IPS-18a (cell line): ENCODE results near the gene VNN1.

Experiments
- H3K27ac ChIP-seq: one replicate; pipeline ENCODE4 v1.5.1; 2013; ENCODE audit warnings: low read length
- H3K27me3 ChIP-seq: one replicate; pipeline ENCODE4 v1.6.1; 2013; ENCODE audit warnings: mild to moderate bottlenecking, low read length; ENCODE audit not compliant: control insufficient read depth, insufficient read depth
- H3K36me3 ChIP-seq: one replicate; pipeline ENCODE4 v1.6.1; 2013; ENCODE audit warnings: low read depth, low read length; ENCODE audit not compliant: control insufficient read depth
- H3K4me1 ChIP-seq: one replicate; pipeline ENCODE4 v1.6.1; 2013; ENCODE audit warnings: low read depth, low read length; ENCODE audit not compliant: control insufficient read depth
- H3K4me3 ChIP-seq: one replicate; pipeline ENCODE4 v1.5.1; 2013; ENCODE audit warnings: low read length
- H3K9ac ChIP-seq: one replicate; pipeline ENCODE4 v1.6.1; 2013; ENCODE audit warnings: mild to moderate bottlenecking, low read length, moderate library complexity
- H3K9me3 ChIP-seq: one replicate; pipeline ENCODE4 v1.6.1; 2013; ENCODE audit warnings: low read depth, low read length; ENCODE audit not compliant: control insufficient read depth

Gene VNN1

GRCh38 chr6:132742495-132742894 lies 28.6 kb upstream of the VNN1 start:
- Histone ChIP-seq H3K9ac (no peak overlapping the region), H3K27ac (no peak overlapping the region), H3K36me3 (no peaks in the 10 kb centered on the region), H3K4me3 (no peak overlapping the region), H3K9me3 (no peaks in the 10 kb centered on the region), H3K27me3 (no peaks in the 10 kb centered on the region), H3K4me1 (no peaks in the 10 kb centered on the region)

- H3K27me3 ChIP-seq: no peaks in the 10 kb centered on the region
- H3K4me3 ChIP-seq: no peak overlapping the region
- no peak overlapping the region for H3K9ac ChIP-seq
- H3K9me3 ChIP-seq: no peaks in the 10 kb centered on the region
- H3K27ac ChIP-seq: no peak overlapping the region
- H3K36me3 ChIP-seq: no peaks in the 10 kb centered on the region
- no peaks in the 10 kb centered on the region for H3K4me1 ChIP-seq
These were observed 27.4 kb upstream of the VNN1 start for GRCh38 chr6:132741281-132741680.

- Histone ChIP-seq H3K4me1 (no peaks in the 10 kb centered on the region), H3K36me3 (no peaks in the 10 kb centered on the region), H3K9me3 (no peaks in the 10 kb centered on the region), H3K4me3 (no peak overlapping the region), H3K27me3 (no peaks in the 10 kb centered on the region), H3K9ac (no peak overlapping the region), H3K27ac (no peak overlapping the region)
These were observed 22.4 kb upstream of the VNN1 start for GRCh38 chr6:132736239-132736638.

- no peaks in the 10 kb centered on the region for H3K27me3 ChIP-seq
- no peaks in the 10 kb centered on the region for H3K36me3 ChIP-seq
- no peaks in the 10 kb centered on the region for H3K9me3 ChIP-seq
- H3K9ac ChIP-seq: no peak overlapping the region
- no peaks in the 10 kb centered on the region for H3K4me1 ChIP-seq
- no peak overlapping the region for H3K27ac ChIP-seq
- H3K4me3 ChIP-seq: no peak overlapping the region
These were observed 20.9 kb upstream of the VNN1 start for GRCh38 chr6:132734694-132735236.

GRCh38 chr6:132733814-132734213 lies 20.0 kb upstream of the VNN1 start:
- no peak overlapping the region for H3K27ac ChIP-seq
- H3K9ac ChIP-seq: no peak overlapping the region
- no peak overlapping the region for H3K4me3 ChIP-seq
- no peaks in the 10 kb centered on the region for H3K36me3 ChIP-seq
- no peaks in the 10 kb centered on the region for H3K27me3 ChIP-seq
- H3K9me3 ChIP-seq: no peaks in the 10 kb centered on the region
- no peaks in the 10 kb centered on the region for H3K4me1 ChIP-seq

- Histone ChIP-seq H3K9ac (no peak overlapping the region), H3K4me3 (no peak overlapping the region), H3K4me1 (no peaks in the 10 kb centered on the region), H3K9me3 (no peaks in the 10 kb centered on the region), H3K36me3 (no peaks in the 10 kb centered on the region), H3K27ac (no peak overlapping the region), H3K27me3 (no peaks in the 10 kb centered on the region)
These were observed 19.4 kb upstream of the VNN1 start for GRCh38 chr6:132733283-132733682.

GRCh38 chr6:132731086-132731485 lies 17.2 kb upstream of the VNN1 start:
- H3K9ac ChIP-seq: no peak overlapping the region
- H3K9me3 ChIP-seq: no peaks in the 10 kb centered on the region

GRCh38 chr6:132730560-132730959 lies 16.7 kb upstream of the VNN1 start:
- no peak overlapping the region for H3K27ac ChIP-seq
- H3K36me3 ChIP-seq: no peaks in the 10 kb centered on the region
- no peaks in the 10 kb centered on the region for H3K27me3 ChIP-seq
- H3K4me1 ChIP-seq: no peaks in the 10 kb centered on the region
- no peak overlapping the region for H3K4me3 ChIP-seq
- H3K9ac ChIP-seq: no peak overlapping the region
- H3K9me3 ChIP-seq: no peaks in the 10 kb centered on the region

More at GRCh38 chr6:132731086-132731485, 17.2 kb upstream of the VNN1 start:
- Histone ChIP-seq H3K4me1 (no peaks in the 10 kb centered on the region), H3K27ac (no peak overlapping the region), H3K27me3 (no peaks in the 10 kb centered on the region), H3K4me3 (no peak overlapping the region), H3K36me3 (no peaks in the 10 kb centered on the region)

- H3K36me3 ChIP-seq: no peaks in the 10 kb centered on the region
- H3K27me3 ChIP-seq: no peaks in the 10 kb centered on the region
- H3K4me1 ChIP-seq: no peaks in the 10 kb centered on the region
- no peak overlapping the region for H3K9ac ChIP-seq
- H3K4me3 ChIP-seq: no peak overlapping the region
- H3K27ac ChIP-seq: no peak overlapping the region
- H3K9me3 ChIP-seq: no peaks in the 10 kb centered on the region
These were observed 14.8 kb upstream of the VNN1 start for GRCh38 chr6:132728616-132729015.

- Histone ChIP-seq H3K9me3 (no peaks in the 10 kb centered on the region), H3K4me1 (no peaks in the 10 kb centered on the region), H3K9ac (no peak overlapping the region), H3K36me3 (no peaks in the 10 kb centered on the region), H3K27ac (no peak overlapping the region), H3K4me3 (no peak overlapping the region), H3K27me3 (no peaks in the 10 kb centered on the region)
These were observed 12.7 kb upstream of the VNN1 start for GRCh38 chr6:132726608-132726975.

- no peak overlapping the region for H3K9ac ChIP-seq
- H3K27me3 ChIP-seq: no peaks in the 10 kb centered on the region
These were observed 12.2 kb upstream of the VNN1 start for GRCh38 chr6:132725947-132726607.

GRCh38 chr6:132725471-132725870 lies 11.6 kb upstream of the VNN1 start:
- no peak overlapping the region for H3K27ac ChIP-seq
- no peaks in the 10 kb centered on the region for H3K9me3 ChIP-seq
- no peaks in the 10 kb centered on the region for H3K4me1 ChIP-seq
- H3K9ac ChIP-seq: no peak overlapping the region
- no peaks in the 10 kb centered on the region for H3K36me3 ChIP-seq
- no peaks in the 10 kb centered on the region for H3K27me3 ChIP-seq
- H3K4me3 ChIP-seq: no peak overlapping the region

More at GRCh38 chr6:132725947-132726607, 12.2 kb upstream of the VNN1 start:
- H3K9me3 ChIP-seq: no peaks in the 10 kb centered on the region
- no peaks in the 10 kb centered on the region for H3K36me3 ChIP-seq
- H3K27ac ChIP-seq: no peak overlapping the region
- H3K4me1 ChIP-seq: no peaks in the 10 kb centered on the region
- H3K4me3 ChIP-seq: no peak overlapping the region
